Amniotic stem cell (primary cell): ENCODE data around the gene CDKN2AIPNL.

ENCODE experiments used
- DNase-seq: peaks from one replicate; lab custom pipeline; 2025; lab: John Stamatoyannopoulos, UW

CDKN2AIPNL gene

GRCh38 chr5:134411546-134412266 lies at the start of gene CDKN2AIPNL:
CDKN2AIPNL (minus strand) TSS chr5:134411881; CDS start chr5:134411854, 27 bp downstream.
- DNase-seq: peak; percentile 72

- no peak for DNase-seq
These were observed 48.9 kb upstream of the CDKN2AIPNL start for GRCh38 chr5:134460551-134460950.

- no peak for DNase-seq
These were observed 47.8 kb upstream of the CDKN2AIPNL start for GRCh38 chr5:134459491-134459890.

GRCh38 chr5:134459010-134459403 lies 47.3 kb upstream of the CDKN2AIPNL start:
- DNase-seq: no peak

GRCh38 chr5:134458234-134459009 lies 46.7 kb upstream of the CDKN2AIPNL start:
- DNase-seq: no peak

GRCh38 chr5:134457801-134458200 lies 46.1 kb upstream of the CDKN2AIPNL start:
- DNase-seq: no peak

GRCh38 chr5:134456825-134457224 lies 45.1 kb upstream of the CDKN2AIPNL start:
- no peak for DNase-seq

GRCh38 chr5:134455466-134455865 lies 43.8 kb upstream of the CDKN2AIPNL start:
- DNase-seq: no peak

- no peak for DNase-seq
These were observed 41.3 kb upstream of the CDKN2AIPNL start for GRCh38 chr5:134453016-134453415.

- peak; percentile 61 for DNase-seq
These were observed 40.3 kb upstream of the CDKN2AIPNL start for GRCh38 chr5:134451936-134452505.

GRCh38 chr5:134451225-134451935 lies 39.7 kb upstream of the CDKN2AIPNL start:
- no peak for DNase-seq

- DNase-seq: no peak
These were observed 38.7 kb upstream of the CDKN2AIPNL start for GRCh38 chr5:134450374-134450773.

- DNase-seq: no peak
These were observed 37.5 kb upstream of the CDKN2AIPNL start for GRCh38 chr5:134449167-134449566.

- DNase-seq: no peak
These were observed 36.3 kb upstream of the CDKN2AIPNL start for GRCh38 chr5:134447815-134448520.

- DNase-seq: no peak
These were observed 35.3 kb upstream of the CDKN2AIPNL start for GRCh38 chr5:134446938-134447337.

GRCh38 chr5:134445856-134446818 lies 34.5 kb upstream of the CDKN2AIPNL start:
- no peak for DNase-seq

- DNase-seq: no peak
These were observed 33.3 kb upstream of the CDKN2AIPNL start for GRCh38 chr5:134444941-134445471.

GRCh38 chr5:134440201-134440755 lies 28.6 kb upstream of the CDKN2AIPNL start:
- DNase-seq: no peak

- peak; percentile 60 for DNase-seq
These were observed 27.6 kb upstream of the CDKN2AIPNL start for GRCh38 chr5:134439210-134439654.

GRCh38 chr5:134438721-134439123 lies 27.0 kb upstream of the CDKN2AIPNL start:
- no peak for DNase-seq
